Osteoblast (primary cell): ENCODE measurements around the gene ASGR2. TPM values are rescaled to one million over a fixed set of nuclear protein-coding genes. Genes with fewer than 3 reads are reported as not detected.
A peak's percentile ranks its signal among the peaks of the same experiment; 100 is the strongest.

ENCODE experiments used
- DNase-seq: peaks from one replicate; pipeline ENCODE4 v3.0.0; 2011; ENCODE audit warnings: low spot score, mixed read lengths; ENCODE audit not compliant: insufficient read length; ENCODE audit errors: missing footprints
- H2AFZ ChIP-seq: 2 replicates; pipeline ENCODE4 v1.6.0; 2011; ENCODE audit warnings: mild to moderate bottlenecking, low read length
- H3K27ac ChIP-seq: 2 replicates; pipeline ENCODE4 v1.5.1; 2011; ENCODE audit warnings: mild to moderate bottlenecking, low read depth, low read length, moderate library complexity
- H3K27me3 ChIP-seq: 2 replicates; pipeline ENCODE4 v1.6.0; 2012; ENCODE audit warnings: mild to moderate bottlenecking, control low read depth, inconsistent platforms, low read length, moderate library complexity; ENCODE audit not compliant: insufficient read depth
- H3K36me3 ChIP-seq: 2 replicates; pipeline ENCODE4 v1.5.1; 2011; ENCODE audit warnings: mild to moderate bottlenecking, low read length, control low read depth, moderate library complexity; ENCODE audit not compliant: insufficient read depth
- H3K4me1 ChIP-seq: 2 replicates; pipeline ENCODE4 v1.5.1; 2011; ENCODE audit warnings: mild to moderate bottlenecking, low read length, control low read depth, moderate library complexity; ENCODE audit not compliant: insufficient read depth
- H3K4me2 ChIP-seq: 2 replicates; pipeline ENCODE4 v1.6.0; 2011; ENCODE audit warnings: mild to moderate bottlenecking, low read length; ENCODE audit not compliant: insufficient read depth
- H3K4me3 ChIP-seq: fragments of 200-600 bp; sonication (generic); 3 replicates; pipeline ENCODE4 v1.5.1; 2012; ENCODE audit warnings: mild to moderate bottlenecking, low read length, inconsistent platforms; ENCODE audit not compliant: insufficient read depth
- H3K79me2 ChIP-seq: 2 replicates; pipeline ENCODE4 v1.6.0; 2012; ENCODE audit warnings: mild to moderate bottlenecking, low read length, control low read depth, inconsistent platforms; ENCODE audit not compliant: insufficient read depth
- H3K9me3 ChIP-seq: 2 replicates; pipeline ENCODE4 v1.5.1; 2011; ENCODE audit warnings: low read depth, low read length, control low read depth
- H4K20me1 ChIP-seq: 2 replicates; pipeline ENCODE4 v1.6.0; 2012; ENCODE audit warnings: mild to moderate bottlenecking, low read length, control low read depth; ENCODE audit not compliant: insufficient read depth
- total RNA-seq: library from RNA; depleted of rRNA; stranded (reverse); fragments of >200 nt; gene quantifications from 2 replicates; pipeline ENCODE4 v1.2.3, GENCODE V29; 2012
- TF ChIP-seq, protein P1 (sequence below): IDR thresholded peaks from 2 replicates; pipeline ENCODE4 v1.5.1; 2011; ENCODE audit warnings: mild to moderate bottlenecking, low read depth, low read length, moderate library complexity; ENCODE audit errors: extremely low read depth

The ASGR2 gene
- total RNA-seq, 1 donor: under 0.01 TPM

DNA sequence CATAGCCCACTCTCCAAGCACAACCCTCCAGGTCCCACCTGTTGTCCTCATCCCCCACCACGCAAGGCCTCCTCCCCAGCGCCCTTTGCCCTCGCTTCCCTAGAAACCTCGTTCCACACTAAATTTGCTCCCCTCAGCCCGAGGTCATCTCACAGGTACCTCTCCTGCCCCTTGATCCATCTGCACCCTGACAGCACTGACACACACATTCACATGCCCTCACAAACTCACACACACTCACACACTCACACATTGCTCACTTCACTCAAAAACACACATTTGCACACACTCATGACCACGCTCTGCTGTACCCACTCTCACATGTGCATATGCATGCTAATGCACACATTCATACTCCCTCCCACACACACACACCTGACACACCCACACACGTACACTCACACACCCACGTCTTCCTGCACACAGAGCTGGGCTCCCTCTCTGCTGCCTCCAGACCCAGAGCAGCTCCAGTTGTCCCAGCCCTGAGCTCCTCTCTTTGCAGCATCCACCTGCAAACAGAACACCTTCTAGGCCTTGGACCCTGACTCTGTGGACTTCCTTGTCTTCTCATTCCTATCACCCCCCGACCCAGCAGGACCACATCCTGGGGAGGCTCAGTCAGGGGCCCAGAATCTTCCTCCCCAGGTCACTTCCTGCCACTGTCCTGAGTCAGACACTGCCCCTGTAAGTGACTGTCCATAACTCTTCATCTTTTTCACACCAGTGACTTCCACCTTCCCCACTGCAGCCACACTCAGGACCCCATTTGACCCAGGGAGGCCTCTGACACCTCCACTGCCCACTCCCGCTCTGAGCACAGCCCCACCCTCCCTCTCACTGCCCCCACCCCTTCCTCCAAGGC lies 4.9 kb downstream of the ASGR2 start:
- H4K20me1 ChIP-seq: no peaks in the 10 kb centered on the region
- DNase-seq: peak; percentile 61
- TF ChIP-seq, protein P1, sequence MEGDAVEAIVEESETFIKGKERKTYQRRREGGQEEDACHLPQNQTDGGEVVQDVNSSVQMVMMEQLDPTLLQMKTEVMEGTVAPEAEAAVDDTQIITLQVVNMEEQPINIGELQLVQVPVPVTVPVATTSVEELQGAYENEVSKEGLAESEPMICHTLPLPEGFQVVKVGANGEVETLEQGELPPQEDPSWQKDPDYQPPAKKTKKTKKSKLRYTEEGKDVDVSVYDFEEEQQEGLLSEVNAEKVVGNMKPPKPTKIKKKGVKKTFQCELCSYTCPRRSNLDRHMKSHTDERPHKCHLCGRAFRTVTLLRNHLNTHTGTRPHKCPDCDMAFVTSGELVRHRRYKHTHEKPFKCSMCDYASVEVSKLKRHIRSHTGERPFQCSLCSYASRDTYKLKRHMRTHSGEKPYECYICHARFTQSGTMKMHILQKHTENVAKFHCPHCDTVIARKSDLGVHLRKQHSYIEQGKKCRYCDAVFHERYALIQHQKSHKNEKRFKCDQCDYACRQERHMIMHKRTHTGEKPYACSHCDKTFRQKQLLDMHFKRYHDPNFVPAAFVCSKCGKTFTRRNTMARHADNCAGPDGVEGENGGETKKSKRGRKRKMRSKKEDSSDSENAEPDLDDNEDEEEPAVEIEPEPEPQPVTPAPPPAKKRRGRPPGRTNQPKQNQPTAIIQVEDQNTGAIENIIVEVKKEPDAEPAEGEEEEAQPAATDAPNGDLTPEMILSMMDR: no peak

GRCh38 chr17:7108981-7109380 lies 5.6 kb downstream of the ASGR2 start:
- no peaks in the 10 kb centered on the region for H3K9me3 ChIP-seq
- no peak overlapping the region for H3K4me3 ChIP-seq
- H3K4me1 ChIP-seq: no peaks in the 10 kb centered on the region
- no peak overlapping the region for H3K4me2 ChIP-seq
- H3K36me3 ChIP-seq: no peaks in the 10 kb centered on the region
- H4K20me1 ChIP-seq: no peaks in the 10 kb centered on the region
- no peaks in the 10 kb centered on the region for H3K27me3 ChIP-seq
- peak; percentile 50 for DNase-seq
- TF ChIP-seq, protein P1: no peak
- H3K27ac ChIP-seq: no peak overlapping the region
- no peaks in the 10 kb centered on the region for H3K79me2 ChIP-seq
- no peak overlapping the region for H2AFZ ChIP-seq

More for the DNA sequence above, 4.9 kb downstream of the ASGR2 start:
- Histone ChIP-seq H3K27me3 (no peaks in the 10 kb centered on the region), H3K4me2 (no peak overlapping the region), H2AFZ (no peak overlapping the region), H3K27ac (no peak overlapping the region), H3K36me3 (no peaks in the 10 kb centered on the region), H3K79me2 (no peaks in the 10 kb centered on the region), H3K9me3 (no peaks in the 10 kb centered on the region), H3K4me3 (no peak overlapping the region), H3K4me1 (no peaks in the 10 kb centered on the region)

GRCh38 chr17:7108560-7108925 lies 6.1 kb downstream of the ASGR2 start:
- Histone ChIP-seq H3K27ac (no peak overlapping the region), H3K4me2 (no peak overlapping the region), H4K20me1 (no peaks in the 10 kb centered on the region), H3K27me3 (no peaks in the 10 kb centered on the region), H3K4me1 (no peaks in the 10 kb centered on the region), H3K9me3 (no peaks in the 10 kb centered on the region), H3K4me3 (no peak overlapping the region), H3K36me3 (no peaks in the 10 kb centered on the region), H3K79me2 (no peaks in the 10 kb centered on the region), H2AFZ (no peak overlapping the region)
- peak; percentile 72 for DNase-seq
- TF ChIP-seq, protein P1: no peak

GRCh38 chr17:7107795-7108559 lies 6.6 kb downstream of the ASGR2 start:
- H3K27me3 ChIP-seq: peaks cover 4% of the 10 kb centered on the region
- no peak overlapping the region for H3K4me3 ChIP-seq
- no peaks in the 10 kb centered on the region for H3K4me1 ChIP-seq
- TF ChIP-seq, protein P1: no peak
- H3K79me2 ChIP-seq: no peaks in the 10 kb centered on the region
- H4K20me1 ChIP-seq: no peaks in the 10 kb centered on the region
- no peak overlapping the region for H2AFZ ChIP-seq
- H3K9me3 ChIP-seq: no peaks in the 10 kb centered on the region
- H3K36me3 ChIP-seq: no peaks in the 10 kb centered on the region
- peak; percentile 62 for DNase-seq
- no peak overlapping the region for H3K27ac ChIP-seq
- no peak overlapping the region for H3K4me2 ChIP-seq
